Endodermal cell (in vitro differentiated cells): Measurements from ENCODE around the gene FBXO30. TPM values are rescaled to one million over a fixed set of nuclear protein-coding genes. Genes with fewer than 3 reads are reported as not detected.

Experiments
- DNase-seq: peaks from one replicate; pipeline ENCODE4 v3.0.0-alpha.2; 2017
- H3K27ac ChIP-seq: 2 replicates; pipeline ENCODE4 v1.5.1; 2013; ENCODE audit warnings: mild to moderate bottlenecking, low read depth, low read length, moderate library complexity
- H3K27me3 ChIP-seq: 2 replicates; pipeline ENCODE4 v1.6.1; 2013; ENCODE audit warnings: mild to moderate bottlenecking, low read length, moderate library complexity; ENCODE audit not compliant: insufficient read depth, control insufficient read depth, poor library complexity, severe bottlenecking
- H3K36me3 ChIP-seq: 2 replicates; pipeline ENCODE4 v1.7.0; 2013; ENCODE audit warnings: mild to moderate bottlenecking, low read length, moderate library complexity; ENCODE audit not compliant: control insufficient read depth, insufficient read depth
- H3K4me1 ChIP-seq: one replicate; pipeline ENCODE4 v1.7.0; 2013; ENCODE audit warnings: low read length; ENCODE audit not compliant: control insufficient read depth, insufficient read depth
- H3K4me3 ChIP-seq: 2 replicates; pipeline ENCODE4 v1.5.1; 2013; ENCODE audit warnings: mild to moderate bottlenecking, low read length, moderate library complexity
- H3K9ac ChIP-seq: 2 replicates; pipeline ENCODE4 v1.6.1; 2013; ENCODE audit warnings: mild to moderate bottlenecking, low read length, moderate library complexity; ENCODE audit not compliant: poor library complexity, severe bottlenecking; ENCODE audit errors: extremely low read depth
- H3K9me3 ChIP-seq: 2 replicates; pipeline ENCODE4 v1.6.1; 2013; ENCODE audit warnings: mild to moderate bottlenecking, low read length, moderate library complexity; ENCODE audit not compliant: control insufficient read depth
- H3K27ac Mint-ChIP-seq: 2 replicates; pipeline ENCODE4 v1.8.0; 2020; ENCODE audit warnings: mixed read lengths
- H3K27me3 Mint-ChIP-seq: 2 replicates; pipeline ENCODE4 v1.8.0; 2021; ENCODE audit warnings: mild to moderate bottlenecking, mixed read lengths; ENCODE audit not compliant: insufficient read depth
- H3K36me3 Mint-ChIP-seq: 2 replicates; pipeline ENCODE4 v1.8.0; 2020; ENCODE audit warnings: low read depth, mixed read lengths
- H3K4me1 Mint-ChIP-seq: 2 replicates; pipeline ENCODE4 v1.8.0; 2020; ENCODE audit warnings: mixed read lengths
- H3K4me3 Mint-ChIP-seq: 2 replicates; pipeline ENCODE4 v1.8.0; 2020; ENCODE audit warnings: mild to moderate bottlenecking, moderate library complexity, mixed read lengths
- H3K9me3 Mint-ChIP-seq: 2 replicates; pipeline ENCODE4 v1.8.0; 2020; ENCODE audit warnings: mild to moderate bottlenecking, mixed read lengths
- WGBS, 2 experiments: methylation state at CpG; one replicate each; pipeline versions ENCODE4 v1.1.5 to v1.1.7; 2013; ENCODE audit warnings: missing lambda C conversion rate in 2 of 2, mixed read lengths in 1 of 2; ENCODE audit not compliant: insufficient coverage in 1 of 2, insufficient read length in 1 of 2; 5-methylcytosine and 5-hydroxymethylcytosine counted together
- total RNA-seq, 2 donors: library from RNA; stranded (reverse); fragmentation: NEBNext Ultra II Directional in 1 of 2; extraction: Animal tissue kit (Norgen Biotek cat#: 25700) in 1 of 2; gene quantifications; 2 replicates in 1 of 2; 3 replicates in 1 of 2; pipeline ENCODE4 v1.2.1, GENCODE V29; 2021
- TF ChIP-seq, protein P1 (sequence below): fragments of 200-600 bp; sonication (generic); conservative IDR thresholded peaks from 2 replicates; pipeline ENCODE4 v1.5.0; 2021; ENCODE audit warnings: antibody characterized with exemption, mild to moderate bottlenecking

FBXO30 gene
- total RNA-seq, 2 donors from 2014 or later = 17.8 to 17.9 TPM

GRCh38 chr6:145836772-145837171 is 22.2 kb upstream of the FBXO30 start:
- Histone ChIP-seq H3K4me1 (no peaks in the 10 kb centered on the region), H3K36me3 (no peaks in the 10 kb centered on the region), H3K9ac (no peak overlapping the region), H3K9me3 (no peaks in the 10 kb centered on the region), H3K4me3 (no peak overlapping the region), H3K27ac (no peak overlapping the region), H3K27me3 (no peaks in the 10 kb centered on the region)
- H3K4me1 Mint-ChIP-seq = no peaks in the 10 kb centered on the region
- no peaks in the 10 kb centered on the region for H3K36me3 Mint-ChIP-seq
- no peak for DNase-seq
- TF ChIP-seq, protein P1, sequence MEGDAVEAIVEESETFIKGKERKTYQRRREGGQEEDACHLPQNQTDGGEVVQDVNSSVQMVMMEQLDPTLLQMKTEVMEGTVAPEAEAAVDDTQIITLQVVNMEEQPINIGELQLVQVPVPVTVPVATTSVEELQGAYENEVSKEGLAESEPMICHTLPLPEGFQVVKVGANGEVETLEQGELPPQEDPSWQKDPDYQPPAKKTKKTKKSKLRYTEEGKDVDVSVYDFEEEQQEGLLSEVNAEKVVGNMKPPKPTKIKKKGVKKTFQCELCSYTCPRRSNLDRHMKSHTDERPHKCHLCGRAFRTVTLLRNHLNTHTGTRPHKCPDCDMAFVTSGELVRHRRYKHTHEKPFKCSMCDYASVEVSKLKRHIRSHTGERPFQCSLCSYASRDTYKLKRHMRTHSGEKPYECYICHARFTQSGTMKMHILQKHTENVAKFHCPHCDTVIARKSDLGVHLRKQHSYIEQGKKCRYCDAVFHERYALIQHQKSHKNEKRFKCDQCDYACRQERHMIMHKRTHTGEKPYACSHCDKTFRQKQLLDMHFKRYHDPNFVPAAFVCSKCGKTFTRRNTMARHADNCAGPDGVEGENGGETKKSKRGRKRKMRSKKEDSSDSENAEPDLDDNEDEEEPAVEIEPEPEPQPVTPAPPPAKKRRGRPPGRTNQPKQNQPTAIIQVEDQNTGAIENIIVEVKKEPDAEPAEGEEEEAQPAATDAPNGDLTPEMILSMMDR = no peak
- 91% methylated on average over 1 of the region's 1 CpG; no CpG with 5 or more reads in 1 of the 2 experiments for WGBS, 2 experiments
- H3K4me3 Mint-ChIP-seq = no peak overlapping the region
- no peaks in the 10 kb centered on the region for H3K9me3 Mint-ChIP-seq
- no peak overlapping the region for H3K27ac Mint-ChIP-seq
- no peaks in the 10 kb centered on the region for H3K27me3 Mint-ChIP-seq

DNA sequence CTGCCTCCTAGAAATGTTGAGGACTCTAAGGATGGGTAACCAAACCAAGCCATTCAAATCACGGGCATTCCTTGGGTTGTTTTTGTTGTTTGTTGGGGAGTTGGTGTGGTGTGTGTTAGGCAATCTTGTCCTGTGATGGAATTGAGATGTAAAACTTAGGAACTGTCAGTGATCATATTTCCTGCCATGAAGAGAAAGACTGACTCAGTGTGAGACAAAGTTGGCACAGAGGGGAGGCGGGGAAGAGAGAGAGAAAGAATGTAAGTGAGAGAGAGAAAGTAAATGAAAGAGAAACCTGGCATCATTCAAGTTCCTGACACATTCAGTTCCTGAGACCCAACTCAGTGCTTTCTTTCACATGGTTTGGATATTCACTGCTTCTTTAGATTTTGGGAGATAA is 21.6 kb upstream of the FBXO30 start:
- H3K27me3 Mint-ChIP-seq = no peaks in the 10 kb centered on the region
- no peaks in the 10 kb centered on the region for H3K36me3 Mint-ChIP-seq
- 69% methylated on average over 2 of the region's 2 CpGs; no CpG with 5 or more reads in 1 of the 2 experiments for WGBS, 2 experiments
- Histone ChIP-seq H3K9me3 (no peaks in the 10 kb centered on the region), H3K4me1 (no peaks in the 10 kb centered on the region), H3K27ac (no peak overlapping the region), H3K27me3 (no peaks in the 10 kb centered on the region), H3K9ac (no peak overlapping the region), H3K4me3 (no peak overlapping the region), H3K36me3 (no peaks in the 10 kb centered on the region)
- DNase-seq = no peak
- H3K27ac Mint-ChIP-seq = no peak overlapping the region
- no peak overlapping the region for H3K4me3 Mint-ChIP-seq
- TF ChIP-seq, protein P1 = no peak
- H3K9me3 Mint-ChIP-seq = no peaks in the 10 kb centered on the region
- no peaks in the 10 kb centered on the region for H3K4me1 Mint-ChIP-seq

- Mint-ChIP-seq H3K36me3 (no peaks in the 10 kb centered on the region), H3K9me3 (no peaks in the 10 kb centered on the region), H3K4me1 (peaks cover 2% of the 10 kb centered on the region), H3K4me3 (no peak overlapping the region), H3K27ac (no peak overlapping the region), H3K27me3 (no peaks in the 10 kb centered on the region)
- Histone ChIP-seq H3K9ac (no peak overlapping the region), H3K36me3 (no peaks in the 10 kb centered on the region), H3K4me3 (no peak overlapping the region), H3K9me3 (no peaks in the 10 kb centered on the region), H3K27me3 (no peaks in the 10 kb centered on the region), H3K4me1 (no peaks in the 10 kb centered on the region), H3K27ac (no peak overlapping the region)
- DNase-seq = no peak
- TF ChIP-seq, protein P1 = no peak
Observed at GRCh38 chr6:145830612-145831011, 16.0 kb upstream of the FBXO30 start.
